Measurements from ENCODE around the gene PMS2. TPM values are rescaled to one million over a fixed set of nuclear protein-coding genes. Genes with fewer than 3 reads are reported as not detected.
"Not testable (repeated sequence)": the region's sequence is repeated elsewhere in the genome, so short reads cannot be mapped to it uniquely, and the experiment has no call there.

Gene PMS2
- total and polyA plus RNA-seq, 10 donors: 4.7 to 20.0 (median 14.2) TPM

DNA sequence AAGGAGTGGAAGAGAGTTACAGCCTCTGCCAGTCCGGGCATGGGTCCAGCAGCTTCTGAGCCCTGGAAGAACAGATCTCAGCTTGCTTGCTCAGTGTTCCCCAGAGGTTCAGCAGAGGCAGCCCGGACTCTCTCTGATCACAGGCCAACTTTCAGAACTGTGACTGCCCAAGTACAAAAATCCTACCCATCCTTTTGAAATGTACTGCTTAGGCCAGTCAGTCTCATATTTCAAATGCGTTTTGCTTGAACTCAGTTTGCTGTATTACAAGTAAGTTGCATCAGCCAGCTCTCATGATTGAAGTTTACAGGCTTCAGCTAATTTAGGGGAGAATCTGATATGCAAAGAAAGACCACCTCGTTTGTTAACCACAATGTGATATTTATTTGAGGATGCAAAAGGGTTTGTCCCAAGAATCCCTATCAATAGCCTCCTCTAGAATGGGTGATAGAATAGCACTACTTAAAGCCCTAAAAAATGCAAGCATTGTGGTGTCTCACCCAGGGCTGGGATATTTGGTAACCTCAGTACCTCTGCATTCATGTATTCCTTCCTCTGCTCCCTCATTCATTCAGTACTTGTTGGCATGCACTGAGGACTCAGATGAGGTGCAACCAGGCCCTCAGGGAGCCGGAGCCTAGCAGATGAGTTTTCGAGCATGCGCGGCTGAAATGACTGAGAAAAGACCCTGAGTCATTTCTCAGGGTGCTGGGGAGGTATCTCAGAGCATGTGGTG lies 7.2 kb upstream of the PMS2 start:
- no peaks in the 10 kb centered on the region for H3K27me3 ChIP-seq (replicated peaks in 1 of 7)
- intact Hi-C loops (cut with DNase I; ENCODE audit: low total_unique reads): no loop called here
- no peak overlapping the region for H3K4me3 ChIP-seq
- H3K9me3 ChIP-seq: no peaks in the 10 kb centered on the region
- peak overlapping the region in 1 of 8 donors; percentile 21 for H3K27ac ChIP-seq
- no peak for DNase-seq
- H3K36me3 ChIP-seq: peaks cover 2 to 87% (median 54%) of the 10 kb centered on the region in 6 donors
- WGBS, 5 donors: 78 to 93% (median 89%) methylated on average over 8 of the region's 8 CpGs
- TF ChIP-seq, protein P1, sequence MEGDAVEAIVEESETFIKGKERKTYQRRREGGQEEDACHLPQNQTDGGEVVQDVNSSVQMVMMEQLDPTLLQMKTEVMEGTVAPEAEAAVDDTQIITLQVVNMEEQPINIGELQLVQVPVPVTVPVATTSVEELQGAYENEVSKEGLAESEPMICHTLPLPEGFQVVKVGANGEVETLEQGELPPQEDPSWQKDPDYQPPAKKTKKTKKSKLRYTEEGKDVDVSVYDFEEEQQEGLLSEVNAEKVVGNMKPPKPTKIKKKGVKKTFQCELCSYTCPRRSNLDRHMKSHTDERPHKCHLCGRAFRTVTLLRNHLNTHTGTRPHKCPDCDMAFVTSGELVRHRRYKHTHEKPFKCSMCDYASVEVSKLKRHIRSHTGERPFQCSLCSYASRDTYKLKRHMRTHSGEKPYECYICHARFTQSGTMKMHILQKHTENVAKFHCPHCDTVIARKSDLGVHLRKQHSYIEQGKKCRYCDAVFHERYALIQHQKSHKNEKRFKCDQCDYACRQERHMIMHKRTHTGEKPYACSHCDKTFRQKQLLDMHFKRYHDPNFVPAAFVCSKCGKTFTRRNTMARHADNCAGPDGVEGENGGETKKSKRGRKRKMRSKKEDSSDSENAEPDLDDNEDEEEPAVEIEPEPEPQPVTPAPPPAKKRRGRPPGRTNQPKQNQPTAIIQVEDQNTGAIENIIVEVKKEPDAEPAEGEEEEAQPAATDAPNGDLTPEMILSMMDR (IDR thresholded peaks at IDR 0.05 in 8 of 11, conservative IDR thresholded peaks at IDR 0.05 in 3 of 11): no peak
- no peak for TF ChIP-seq POLR2A (IDR thresholded peaks at IDR 0.05)
- no peak for TF ChIP-seq POLR2AphosphoS5 (IDR thresholded peaks at IDR 0.05)
- H3K4me1 ChIP-seq: peaks cover 0 to 17% (median 3%) of the 10 kb centered on the region in 6 donors

DNA sequence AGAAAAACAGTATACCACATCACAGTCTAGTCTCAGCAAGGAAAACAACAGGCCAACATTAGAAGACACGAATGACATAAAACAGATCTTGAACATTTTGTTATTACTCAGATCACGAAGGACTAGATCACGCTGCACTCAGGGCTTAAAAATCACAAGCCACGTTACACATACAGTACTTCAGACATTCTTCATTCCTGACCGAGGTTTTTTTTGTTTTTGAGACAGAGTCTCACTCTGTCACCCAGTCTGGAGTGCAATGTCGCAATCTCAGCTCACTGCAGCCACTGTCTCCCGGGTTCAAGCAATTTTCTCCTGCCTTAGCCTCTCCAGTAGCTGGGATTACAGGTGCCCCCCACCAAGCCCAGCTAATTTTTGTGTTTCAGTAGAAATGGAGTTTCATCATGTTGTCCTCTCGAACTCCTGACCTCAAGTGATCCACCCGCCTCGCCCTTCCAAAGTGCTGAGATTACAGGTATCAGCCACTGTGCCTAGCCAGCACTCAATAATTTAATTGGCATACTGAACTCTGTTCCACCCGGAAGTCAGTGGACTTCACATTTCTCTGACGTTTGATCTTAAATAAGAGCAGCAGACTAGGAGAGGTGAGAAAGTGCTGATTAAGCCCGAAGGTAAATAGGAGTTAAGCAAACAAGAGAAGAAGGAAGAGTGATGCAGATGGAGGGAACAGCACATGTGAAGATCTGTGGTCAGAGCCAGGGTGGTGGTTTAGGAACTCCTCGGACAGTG lies 3.7 kb upstream of the PMS2 start:
- no peak for DNase-seq
- TF ChIP-seq, protein P1 (IDR thresholded peaks at IDR 0.05 in 8 of 11, conservative IDR thresholded peaks at IDR 0.05 in 3 of 11): no peak
- TF ChIP-seq POLR2A (IDR thresholded peaks at IDR 0.05) (no peak), POLR2AphosphoS5 (IDR thresholded peaks at IDR 0.05) (no peak)
- H3K4me3 ChIP-seq: no peak overlapping the region
- no peaks in the 10 kb centered on the region for H3K27me3 ChIP-seq (replicated peaks in 1 of 7)
- no peaks in the 10 kb centered on the region for H3K9me3 ChIP-seq
- intact Hi-C loops (cut with DNase I; ENCODE audit: low total_unique reads): no loop called here
- WGBS, 5 donors: 78 to 87% (median 79%) methylated on average over 14 of the region's 14 CpGs
- peaks cover 0 to 56% (median 23%) of the 10 kb centered on the region in 6 donors for H3K36me3 ChIP-seq
- no peak overlapping the region for H3K27ac ChIP-seq
- H3K4me1 ChIP-seq: peaks cover 13 to 43% (median 25%) of the 10 kb centered on the region in 6 donors

DNA sequence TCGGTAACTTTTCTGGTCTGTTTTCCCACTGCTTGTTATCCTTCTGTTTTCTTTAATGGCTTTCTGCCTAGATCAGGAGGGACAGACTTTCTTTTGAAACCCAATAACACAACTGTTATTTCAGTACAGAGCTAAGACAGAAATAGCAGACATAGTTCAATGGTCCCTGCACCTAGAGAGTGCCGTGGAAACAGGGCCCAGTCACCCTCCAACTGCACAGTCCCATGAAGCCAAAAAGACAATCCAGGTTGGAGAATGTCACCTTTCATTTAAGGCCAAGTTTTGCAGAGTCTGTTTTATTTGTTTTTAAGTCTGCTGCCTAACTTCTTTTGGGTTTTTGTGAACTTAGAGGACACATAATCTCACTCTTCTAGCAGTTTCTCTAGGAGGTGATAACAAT lies 2.7 kb upstream of the PMS2 start:
- TF ChIP-seq POLR2AphosphoS5 (IDR thresholded peaks at IDR 0.05) (no peak), POLR2A (IDR thresholded peaks at IDR 0.05) (no peak)
- TF ChIP-seq, protein P1 (IDR thresholded peaks at IDR 0.05 in 8 of 11, conservative IDR thresholded peaks at IDR 0.05 in 3 of 11): no peak
- no peaks in the 10 kb centered on the region for H3K27me3 ChIP-seq (replicated peaks in 1 of 7)
- peaks cover 0 to 46% (median 13%) of the 10 kb centered on the region in 6 donors for H3K36me3 ChIP-seq
- no peak overlapping the region for H3K4me3 ChIP-seq
- intact Hi-C loops (cut with DNase I; ENCODE audit: low total_unique reads): no loop called here
- no peak for DNase-seq
- no peaks in the 10 kb centered on the region for H3K9me3 ChIP-seq
- H3K27ac ChIP-seq: no peak overlapping the region
- H3K4me1 ChIP-seq: peaks cover 13 to 53% (median 31%) of the 10 kb centered on the region in 6 donors
- WGBS, 5 donors: 82 to 93% (median 84%) methylated on average over 2 of the region's 2 CpGs

DNA sequence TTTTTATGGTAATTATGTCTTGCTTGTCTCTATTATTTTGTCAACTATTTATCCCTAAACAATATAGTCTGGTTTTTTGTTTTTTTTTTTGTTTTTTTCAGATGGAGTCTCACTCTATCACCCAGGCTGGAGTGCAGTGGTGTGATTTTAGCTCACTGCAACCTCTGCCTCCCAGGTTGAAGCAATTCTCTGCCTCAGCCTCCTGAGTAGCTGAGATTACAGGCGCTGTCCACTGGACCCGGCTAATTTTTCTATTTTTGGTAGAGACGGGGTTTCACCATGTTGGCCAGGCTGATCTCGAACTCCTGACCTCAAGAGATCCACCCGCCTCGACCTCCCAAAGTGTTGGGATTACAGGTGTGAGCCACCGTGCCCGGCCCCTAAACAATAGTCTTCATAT lies 1.5 kb upstream of the PMS2 start:
- WGBS, 5 donors: 83 to 98% (median 87%) methylated on average over 8 of the region's 8 CpGs
- intact Hi-C loops (cut with DNase I; ENCODE audit: low total_unique reads); DNase-seq; H3K9me3 ChIP-seq; H3K27me3 ChIP-seq (replicated peaks in 1 of 7): not testable (repeated sequence)
- H3K27ac ChIP-seq: peak overlapping the region in 3 of 8 donors; percentile 94 to 95 (median 94)
- H3K4me1 ChIP-seq: peaks cover 13 to 56% (median 32%) of the 10 kb centered on the region in 6 donors
- H3K4me3 ChIP-seq: peak overlapping the region in 2 of 8 donors; percentile 72 to 84
- peaks cover 0 to 37% (median 2%) of the 10 kb centered on the region in 6 donors for H3K36me3 ChIP-seq

DNA sequence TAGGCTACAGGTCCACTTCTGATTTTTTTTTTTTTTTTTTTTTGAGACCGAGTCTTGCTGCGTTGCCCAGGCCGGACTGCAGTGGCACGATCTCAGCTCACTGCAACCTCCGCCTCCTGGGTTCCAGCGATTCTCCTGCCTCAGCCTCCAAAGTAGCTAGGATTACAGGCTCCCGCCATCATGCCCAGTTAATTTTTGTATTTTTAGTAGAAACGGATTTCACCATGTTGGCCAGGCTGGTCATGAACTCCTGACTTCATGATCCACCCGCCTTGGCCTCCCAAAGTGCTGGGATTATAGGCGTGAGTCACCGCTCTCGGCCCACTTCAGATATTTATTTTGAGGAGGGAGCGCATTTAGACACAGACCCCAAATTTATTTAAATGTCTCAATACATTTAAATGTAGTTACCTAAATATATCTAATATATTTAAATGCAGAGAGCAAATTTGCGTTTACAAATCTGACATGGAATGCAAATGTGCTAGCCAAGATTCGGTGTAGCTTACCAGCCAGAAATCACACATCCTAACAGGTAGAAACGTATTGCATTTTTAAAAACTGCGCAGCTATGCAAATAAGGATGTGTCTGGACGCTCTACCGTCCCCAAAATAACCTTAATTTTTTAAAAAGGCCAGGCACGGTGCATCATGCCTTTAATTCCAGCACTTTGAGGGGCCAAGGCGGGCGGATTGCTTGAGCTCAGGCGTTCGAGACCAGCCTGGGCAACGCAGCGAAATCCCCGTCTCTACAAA lies 836 bp downstream of the PMS2 start:
- Histone ChIP-seq H3K36me3 (peaks cover 0 to 48% (median 7%) of the 10 kb centered on the region in 6 donors), H3K27ac (peak overlapping the region; percentile 80 to 96 (median 92)), H3K4me3 (peak overlapping the region; percentile 72 to 91 (median 84)), H3K4me1 (peaks cover 13 to 56% (median 32%) of the 10 kb centered on the region in 6 donors)
- H3K27me3 ChIP-seq (replicated peaks in 1 of 7); DNase-seq; intact Hi-C loops (cut with DNase I; ENCODE audit: low total_unique reads); H3K9me3 ChIP-seq: not testable (repeated sequence)
- 44 to 49% (median 45%) methylated on average over 27 of the region's 27 CpGs for WGBS, 5 donors
